Measurements from ENCODE around the gene FADS2.

FADS2 gene

DNA sequence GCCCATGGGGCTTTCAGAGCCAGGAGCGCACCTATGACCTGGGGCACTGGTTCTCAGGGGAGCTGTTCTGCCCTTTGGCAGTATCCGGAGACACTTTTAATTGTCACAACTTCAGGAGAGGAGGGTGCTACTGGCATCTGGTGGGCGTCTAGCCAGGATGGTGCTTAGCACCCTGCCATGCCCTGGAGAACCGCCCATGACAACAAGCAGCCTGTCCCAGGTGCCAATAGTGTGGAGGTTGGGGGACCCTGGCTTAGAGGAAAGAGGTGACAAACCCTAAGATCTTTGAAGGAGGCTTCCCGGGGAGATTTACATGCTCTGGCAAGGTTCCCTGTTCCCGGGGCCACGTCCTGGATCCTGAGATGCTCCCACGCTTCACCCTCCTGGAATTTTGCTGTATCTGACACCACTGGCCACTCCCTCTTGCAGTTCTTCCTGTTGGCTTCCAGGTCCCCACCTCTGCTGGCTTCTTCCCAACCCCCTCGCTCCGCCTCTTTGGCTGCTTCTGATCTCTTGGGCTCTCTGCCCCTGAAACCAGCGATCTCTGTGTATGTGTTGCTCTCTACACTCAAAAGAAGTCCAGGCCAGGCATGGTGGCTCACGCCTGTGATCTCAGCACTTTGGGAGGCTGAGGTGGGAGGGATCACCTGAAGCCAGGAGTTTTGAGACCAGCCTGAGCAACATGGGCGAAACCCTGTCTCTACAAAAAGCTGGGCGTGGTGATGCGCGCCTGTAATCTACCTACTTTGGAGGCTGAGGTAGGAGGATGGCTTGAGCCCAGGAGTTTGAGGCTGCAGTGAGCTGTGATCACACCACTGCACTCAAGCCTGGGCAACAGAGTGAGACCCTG, 32.2 kb downstream of the FADS2 start:
- no peak for DNase-seq (ENCODE audit: low read depth in 1 of 2, low spot score in 1 of 2)
- no peak overlapping the region for H3K27ac ChIP-seq (replicated peaks)

DNA sequence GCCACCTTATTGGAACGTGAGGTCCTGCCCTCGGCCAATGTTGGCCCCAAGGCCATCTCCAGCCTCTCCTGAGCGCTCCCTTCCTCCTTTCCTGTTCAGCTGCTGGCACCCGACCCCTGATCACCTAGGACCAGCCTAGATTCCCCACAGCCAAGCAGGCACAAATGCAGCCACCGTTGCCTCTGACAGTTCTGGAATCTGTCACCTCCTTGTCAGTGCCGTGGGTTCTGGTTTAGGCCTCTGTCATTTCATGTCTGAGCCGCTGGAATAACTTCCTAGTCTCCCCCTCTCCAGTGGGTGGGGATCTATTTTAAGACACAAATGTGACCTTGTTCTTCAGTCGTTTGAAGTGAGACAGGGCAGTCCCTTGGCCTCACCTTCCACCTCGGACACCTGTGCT, 33.5 kb downstream of the FADS2 start:
- Histone ChIP-seq H3K4me3 (replicated peaks; ENCODE audit: insufficient read depth, low read length) (no peak overlapping the region), H3K27me3 (ENCODE audit: insufficient read depth, poor library complexity, severe bottlenecking) (no peaks in the 10 kb centered on the region), H3K27ac (replicated peaks) (no peak overlapping the region)
- no peak for TF ChIP-seq POLR2AphosphoS5 (IDR thresholded peaks at IDR 0.05; ENCODE audit: low read depth)
- DNase-seq (ENCODE audit: low read depth in 1 of 2, low spot score in 1 of 2), result no peak

More for the DNA sequence above, 32.2 kb downstream of the FADS2 start:
- no peaks in the 10 kb centered on the region for H3K27me3 ChIP-seq (ENCODE audit: insufficient read depth, poor library complexity, severe bottlenecking)
- H3K4me3 ChIP-seq (replicated peaks; ENCODE audit: insufficient read depth, low read length), result no peak overlapping the region
- TF ChIP-seq, protein P1, sequence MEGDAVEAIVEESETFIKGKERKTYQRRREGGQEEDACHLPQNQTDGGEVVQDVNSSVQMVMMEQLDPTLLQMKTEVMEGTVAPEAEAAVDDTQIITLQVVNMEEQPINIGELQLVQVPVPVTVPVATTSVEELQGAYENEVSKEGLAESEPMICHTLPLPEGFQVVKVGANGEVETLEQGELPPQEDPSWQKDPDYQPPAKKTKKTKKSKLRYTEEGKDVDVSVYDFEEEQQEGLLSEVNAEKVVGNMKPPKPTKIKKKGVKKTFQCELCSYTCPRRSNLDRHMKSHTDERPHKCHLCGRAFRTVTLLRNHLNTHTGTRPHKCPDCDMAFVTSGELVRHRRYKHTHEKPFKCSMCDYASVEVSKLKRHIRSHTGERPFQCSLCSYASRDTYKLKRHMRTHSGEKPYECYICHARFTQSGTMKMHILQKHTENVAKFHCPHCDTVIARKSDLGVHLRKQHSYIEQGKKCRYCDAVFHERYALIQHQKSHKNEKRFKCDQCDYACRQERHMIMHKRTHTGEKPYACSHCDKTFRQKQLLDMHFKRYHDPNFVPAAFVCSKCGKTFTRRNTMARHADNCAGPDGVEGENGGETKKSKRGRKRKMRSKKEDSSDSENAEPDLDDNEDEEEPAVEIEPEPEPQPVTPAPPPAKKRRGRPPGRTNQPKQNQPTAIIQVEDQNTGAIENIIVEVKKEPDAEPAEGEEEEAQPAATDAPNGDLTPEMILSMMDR (IDR thresholded peaks at IDR 0.05; ENCODE audit: insufficient read depth, low read length), result no peak
- TF ChIP-seq, protein P2, sequence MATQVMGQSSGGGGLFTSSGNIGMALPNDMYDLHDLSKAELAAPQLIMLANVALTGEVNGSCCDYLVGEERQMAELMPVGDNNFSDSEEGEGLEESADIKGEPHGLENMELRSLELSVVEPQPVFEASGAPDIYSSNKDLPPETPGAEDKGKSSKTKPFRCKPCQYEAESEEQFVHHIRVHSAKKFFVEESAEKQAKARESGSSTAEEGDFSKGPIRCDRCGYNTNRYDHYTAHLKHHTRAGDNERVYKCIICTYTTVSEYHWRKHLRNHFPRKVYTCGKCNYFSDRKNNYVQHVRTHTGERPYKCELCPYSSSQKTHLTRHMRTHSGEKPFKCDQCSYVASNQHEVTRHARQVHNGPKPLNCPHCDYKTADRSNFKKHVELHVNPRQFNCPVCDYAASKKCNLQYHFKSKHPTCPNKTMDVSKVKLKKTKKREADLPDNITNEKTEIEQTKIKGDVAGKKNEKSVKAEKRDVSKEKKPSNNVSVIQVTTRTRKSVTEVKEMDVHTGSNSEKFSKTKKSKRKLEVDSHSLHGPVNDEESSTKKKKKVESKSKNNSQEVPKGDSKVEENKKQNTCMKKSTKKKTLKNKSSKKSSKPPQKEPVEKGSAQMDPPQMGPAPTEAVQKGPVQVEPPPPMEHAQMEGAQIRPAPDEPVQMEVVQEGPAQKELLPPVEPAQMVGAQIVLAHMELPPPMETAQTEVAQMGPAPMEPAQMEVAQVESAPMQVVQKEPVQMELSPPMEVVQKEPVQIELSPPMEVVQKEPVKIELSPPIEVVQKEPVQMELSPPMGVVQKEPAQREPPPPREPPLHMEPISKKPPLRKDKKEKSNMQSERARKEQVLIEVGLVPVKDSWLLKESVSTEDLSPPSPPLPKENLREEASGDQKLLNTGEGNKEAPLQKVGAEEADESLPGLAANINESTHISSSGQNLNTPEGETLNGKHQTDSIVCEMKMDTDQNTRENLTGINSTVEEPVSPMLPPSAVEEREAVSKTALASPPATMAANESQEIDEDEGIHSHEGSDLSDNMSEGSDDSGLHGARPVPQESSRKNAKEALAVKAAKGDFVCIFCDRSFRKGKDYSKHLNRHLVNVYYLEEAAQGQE (IDR thresholded peaks at IDR 0.05; ENCODE audit: insufficient replicate concordance, low read depth), result no peak
- TF ChIP-seq SPI1 (IDR thresholded peaks at IDR 0.05; ENCODE audit: borderline replicate concordance, low read depth) (no peak), GABPA (IDR thresholded peaks at IDR 0.05; ENCODE audit: low read depth) (no peak), POLR2AphosphoS5 (IDR thresholded peaks at IDR 0.05; ENCODE audit: low read depth) (no peak)

DNA sequence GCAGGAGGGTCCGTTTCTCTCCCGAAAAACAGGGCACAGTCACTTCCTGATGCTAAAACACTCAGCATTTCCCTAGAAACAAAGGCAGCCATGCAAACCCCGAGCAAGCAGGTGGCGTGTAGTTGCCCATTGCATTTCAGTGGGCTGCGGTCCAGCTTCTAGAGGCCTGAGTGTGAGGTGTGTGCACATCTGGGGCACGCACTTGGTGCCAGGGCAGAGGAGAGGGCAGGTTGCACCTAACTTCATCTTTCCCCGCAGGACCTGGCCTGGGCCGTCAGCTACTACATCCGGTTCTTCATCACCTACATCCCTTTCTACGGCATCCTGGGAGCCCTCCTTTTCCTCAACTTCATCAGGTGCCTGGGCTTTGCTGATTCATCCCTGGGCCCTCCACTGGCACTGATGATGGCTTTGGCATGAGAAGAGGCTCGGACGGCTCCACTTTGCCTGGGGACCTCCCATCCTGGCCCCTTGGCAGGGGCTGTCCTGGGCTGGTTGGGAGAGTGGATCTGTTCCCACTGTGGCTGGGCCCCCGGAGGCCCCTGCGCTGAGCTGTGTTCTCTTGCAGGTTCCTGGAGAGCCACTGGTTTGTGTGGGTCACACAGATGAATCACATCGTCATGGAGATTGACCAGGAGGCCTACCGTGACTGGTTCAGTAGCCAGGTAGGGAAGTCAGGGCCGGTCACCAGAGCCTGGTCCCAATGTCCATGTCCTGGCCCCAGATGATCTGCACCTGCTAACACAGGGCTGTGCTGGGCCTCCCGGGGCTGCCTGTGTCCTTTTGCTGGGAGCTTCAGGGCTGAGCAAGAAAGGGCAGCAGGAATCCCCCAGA, 34.8 kb downstream of the FADS2 start:
- TF ChIP-seq POLR2AphosphoS5 (IDR thresholded peaks at IDR 0.05; ENCODE audit: low read depth) (no peak), SPI1 (IDR thresholded peaks at IDR 0.05; ENCODE audit: borderline replicate concordance, low read depth) (no peak)
- TF ChIP-seq, protein P2 (IDR thresholded peaks at IDR 0.05; ENCODE audit: insufficient replicate concordance, low read depth), result no peak
- TF ChIP-seq, protein P1 (IDR thresholded peaks at IDR 0.05; ENCODE audit: insufficient read depth, low read length), result no peak
- DNase-seq (ENCODE audit: low read depth in 1 of 2, low spot score in 1 of 2), result no peak
- Histone ChIP-seq H3K27me3 (ENCODE audit: insufficient read depth, poor library complexity, severe bottlenecking) (no peaks in the 10 kb centered on the region), H3K27ac (replicated peaks) (no peak overlapping the region), H3K4me3 (replicated peaks; ENCODE audit: insufficient read depth, low read length) (no peak overlapping the region)

DNA sequence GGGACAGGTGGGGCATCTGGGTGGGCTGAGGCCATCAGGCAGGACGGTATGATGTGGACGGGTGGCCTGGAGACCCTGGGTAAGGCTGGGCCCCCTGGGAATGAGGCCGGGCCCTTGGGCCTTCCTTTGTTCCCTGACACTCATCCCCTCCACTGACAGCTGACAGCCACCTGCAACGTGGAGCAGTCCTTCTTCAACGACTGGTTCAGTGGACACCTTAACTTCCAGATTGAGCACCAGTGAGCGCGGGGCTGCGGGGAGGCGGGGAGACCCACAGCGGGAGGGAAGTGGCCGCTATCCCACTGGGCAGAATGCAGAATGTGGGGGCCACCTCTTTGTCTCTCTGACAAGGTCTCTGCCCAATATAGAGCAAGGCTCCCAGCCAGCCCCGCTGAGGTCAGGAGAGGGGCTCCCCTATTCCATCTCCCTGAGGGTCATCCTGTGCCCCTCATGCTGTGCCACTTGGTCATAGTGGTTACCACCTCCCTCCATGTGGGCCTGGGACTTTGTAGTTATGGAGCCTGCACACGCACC, 35.5 kb downstream of the FADS2 start:
- no peak for DNase-seq (ENCODE audit: low read depth in 1 of 2, low spot score in 1 of 2)
- Histone ChIP-seq H3K27me3 (ENCODE audit: insufficient read depth, poor library complexity, severe bottlenecking) (no peaks in the 10 kb centered on the region), H3K4me3 (replicated peaks; ENCODE audit: insufficient read depth, low read length) (no peak overlapping the region), H3K27ac (replicated peaks) (no peak overlapping the region)
- TF ChIP-seq, protein P1 (IDR thresholded peaks at IDR 0.05; ENCODE audit: insufficient read depth, low read length), result no peak
- TF ChIP-seq POLR2AphosphoS5 (IDR thresholded peaks at IDR 0.05; ENCODE audit: low read depth), result no peak
- TF ChIP-seq, protein P2 (IDR thresholded peaks at IDR 0.05; ENCODE audit: insufficient replicate concordance, low read depth), result no peak
- no peak for TF ChIP-seq GABPA (IDR thresholded peaks at IDR 0.05; ENCODE audit: low read depth)
- no peak for TF ChIP-seq SPI1 (IDR thresholded peaks at IDR 0.05; ENCODE audit: borderline replicate concordance, low read depth)
